Measurements from ENCODE around the gene COX4I1.

DNA sequence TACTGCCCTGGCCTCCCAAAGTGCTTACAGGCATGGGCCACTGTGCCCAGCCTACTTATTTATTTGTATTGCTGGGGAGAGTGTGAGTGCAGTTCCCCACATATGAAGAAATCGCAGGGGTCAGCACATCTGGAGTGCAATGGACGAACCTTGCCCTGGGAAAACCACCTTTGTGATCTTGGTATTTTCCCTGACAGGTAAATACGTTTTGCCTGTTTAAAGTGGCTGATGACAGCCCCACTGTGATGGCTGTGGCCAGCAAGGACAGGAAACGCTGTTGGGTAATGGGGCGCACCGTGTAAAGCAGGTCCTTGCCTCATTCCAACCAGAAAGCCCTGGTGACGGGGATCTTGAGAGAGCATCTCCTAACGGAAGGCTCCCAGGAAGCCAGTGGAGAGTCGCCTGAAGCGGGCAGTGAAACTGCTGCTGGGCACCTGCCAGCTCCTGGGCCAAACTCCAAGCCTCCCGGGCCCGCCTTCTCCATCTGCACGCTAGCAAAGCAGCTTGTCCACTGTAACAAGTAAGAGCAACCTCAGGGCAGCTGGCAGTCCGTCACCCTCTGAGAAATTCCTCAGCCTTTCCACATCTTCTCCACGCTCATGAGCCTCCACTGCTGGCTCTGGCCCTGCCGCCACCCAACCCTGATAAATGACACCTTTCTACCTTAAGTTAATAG, 17.7 kb upstream of the COX4I1 start:
- TF ChIP-seq, protein P1, sequence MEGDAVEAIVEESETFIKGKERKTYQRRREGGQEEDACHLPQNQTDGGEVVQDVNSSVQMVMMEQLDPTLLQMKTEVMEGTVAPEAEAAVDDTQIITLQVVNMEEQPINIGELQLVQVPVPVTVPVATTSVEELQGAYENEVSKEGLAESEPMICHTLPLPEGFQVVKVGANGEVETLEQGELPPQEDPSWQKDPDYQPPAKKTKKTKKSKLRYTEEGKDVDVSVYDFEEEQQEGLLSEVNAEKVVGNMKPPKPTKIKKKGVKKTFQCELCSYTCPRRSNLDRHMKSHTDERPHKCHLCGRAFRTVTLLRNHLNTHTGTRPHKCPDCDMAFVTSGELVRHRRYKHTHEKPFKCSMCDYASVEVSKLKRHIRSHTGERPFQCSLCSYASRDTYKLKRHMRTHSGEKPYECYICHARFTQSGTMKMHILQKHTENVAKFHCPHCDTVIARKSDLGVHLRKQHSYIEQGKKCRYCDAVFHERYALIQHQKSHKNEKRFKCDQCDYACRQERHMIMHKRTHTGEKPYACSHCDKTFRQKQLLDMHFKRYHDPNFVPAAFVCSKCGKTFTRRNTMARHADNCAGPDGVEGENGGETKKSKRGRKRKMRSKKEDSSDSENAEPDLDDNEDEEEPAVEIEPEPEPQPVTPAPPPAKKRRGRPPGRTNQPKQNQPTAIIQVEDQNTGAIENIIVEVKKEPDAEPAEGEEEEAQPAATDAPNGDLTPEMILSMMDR (IDR thresholded peaks at IDR 0.05) = no peak
- no peak for TF ChIP-seq POLR2A (IDR thresholded peaks at IDR 0.05)
- TF ChIP-seq POLR2AphosphoS5 (IDR thresholded peaks at IDR 0.05) = no peak
